K562 (cell line): ENCODE data around the gene NDC1. TPM values are rescaled to one million over a fixed set of nuclear protein-coding genes. Genes with fewer than 3 reads are reported as not detected.

Experiments
- ARID3A ChIP-seq: IDR thresholded peaks from 2 replicates; pipeline ENCODE4 v1.6.1; 2012; ENCODE audit warnings: low read depth, low read length, improper control_type of control experiment, borderline replicate concordance
- CHD4 ChIP-seq: fragments of 200-600 bp; sonication (generic); IDR thresholded peaks from 3 replicates; pipeline ENCODE4 v1.6.1; 2012; ENCODE audit warnings: low read depth, mild to moderate bottlenecking, mixed read lengths, low read length, inconsistent platforms; ENCODE audit not compliant: insufficient read depth, insufficient replicate concordance, poor library complexity, severe bottlenecking
- CREB3L1 ChIP-seq: fragments of 450-650 bp; IDR thresholded peaks from 2 replicates; pipeline ENCODE4 v1.6.1; 2014; ENCODE audit warnings: low read depth, mild to moderate bottlenecking, moderate library complexity, borderline replicate concordance
- CTBP1 ChIP-seq: fragments of 450-650 bp; IDR thresholded peaks from 2 replicates; pipeline ENCODE4 v1.6.1; 2016; ENCODE audit warnings: borderline replicate concordance
- E2F3 ChIP-seq: fragments of 250-450 bp; sonication (Bioruptor Pico); IDR thresholded peaks from 2 replicates; pipeline ENCODE4 v1.4.0; 2020; ENCODE audit warnings: mild to moderate bottlenecking
- EP400 ChIP-seq: fragments of 450-650 bp; IDR thresholded peaks from 2 replicates; pipeline ENCODE4 v1.6.1; 2017; ENCODE audit warnings: antibody characterized with exemption, mild to moderate bottlenecking, moderate library complexity
- IFI16 ChIP-seq: fragments of 250-450 bp; sonication (Bioruptor Pico); IDR thresholded peaks from 2 replicates; pipeline ENCODE4 v2.1.2; 2022; ENCODE audit warnings: mild to moderate bottlenecking, inconsistent platforms
- L3MBTL2 ChIP-seq: fragments of 450-650 bp; IDR thresholded peaks from 2 replicates; pipeline ENCODE4 v1.6.1; 2016; ENCODE audit warnings: mild to moderate bottlenecking, moderate library complexity
- MYC ChIP-seq, 2 experiments: fragments of 250-450 bp in 1 of 2; sonication (Bioruptor Pico) in 1 of 2; IDR thresholded peaks; 2 replicates each; pipeline versions ENCODE4 v1.5.1 to v1.6.1; 2012 to 2021; ENCODE audit warnings: low read depth in 2 of 2, borderline replicate concordance in 1 of 2, improper control_type of control experiment in 1 of 2, low read length in 1 of 2, mild to moderate bottlenecking in 1 of 2, moderate library complexity in 1 of 2
- NELFE ChIP-seq: IDR thresholded peaks from 2 replicates; pipeline ENCODE4 v1.6.1; 2011; ENCODE audit warnings: mild to moderate bottlenecking; ENCODE audit not compliant: insufficient read depth, insufficient read length
- NR3C1 ChIP-seq: sonication (generic); formaldehyde crosslinking; IDR thresholded peaks from 2 replicates; pipeline ENCODE4 v1.8.1; 2022; ENCODE audit warnings: missing genetic modification reagents
- RBBP5 ChIP-seq: fragments of 200-600 bp; sonication (generic); IDR thresholded peaks from 2 replicates; pipeline ENCODE4 v1.6.1; 2012; ENCODE audit warnings: borderline replicate concordance, mild to moderate bottlenecking, low read length, control low read depth, inconsistent platforms; ENCODE audit not compliant: insufficient read depth, poor library complexity, severe bottlenecking
- RBM14 ChIP-seq: fragments of 200-400 bp; formaldehyde crosslinking; IDR thresholded peaks from 2 replicates; pipeline ENCODE4 v1.6.1; 2018; ENCODE audit warnings: low read depth, mild to moderate bottlenecking, low read length, moderate library complexity, borderline replicate concordance; ENCODE audit not compliant: insufficient read depth
- TAL1 ChIP-seq: fragments of 450-650 bp; IDR thresholded peaks from 2 replicates; pipeline ENCODE4 v1.6.1; 2016; ENCODE audit warnings: mild to moderate bottlenecking
- TFAP4 ChIP-seq: sonication (generic); formaldehyde crosslinking; IDR thresholded peaks from 2 replicates; pipeline ENCODE4 v1.8.0; 2022; ENCODE audit warnings: missing genetic modification reagents, mild to moderate bottlenecking, moderate library complexity, borderline replicate concordance
- WHSC1 ChIP-seq: IDR thresholded peaks from one replicate; pipeline ENCODE4 v1.6.1; 2012; ENCODE audit warnings: low read length, control low read depth, inconsistent platforms
- ZBTB5 ChIP-seq: fragments of 450-650 bp; IDR thresholded peaks from 2 replicates; pipeline ENCODE4 v1.6.1; 2017; ENCODE audit warnings: antibody characterized with exemption
- ZNF232 ChIP-seq: sonication (generic); formaldehyde crosslinking; IDR thresholded peaks from 2 replicates; pipeline ENCODE4 v1.8.0; 2022; ENCODE audit warnings: mild to moderate bottlenecking, missing genetic modification reagents
- ZNF263 ChIP-seq: sonication (generic); formaldehyde crosslinking; IDR thresholded peaks from 2 replicates; pipeline ENCODE4 v1.8.0; 2022; ENCODE audit warnings: mild to moderate bottlenecking, missing genetic modification reagents, borderline replicate concordance
- ZNF384 ChIP-seq: IDR thresholded peaks from 2 replicates; pipeline ENCODE4 v1.6.1; 2012; ENCODE audit warnings: low read depth, low read length, improper control_type of control experiment
- polyA plus RNA-seq, 8 experiments: library from polyadenylated mRNA; depleted of rRNA in 4 of 8; stranded (reverse) in 5 of 8; unstranded in 3 of 8; fragments of >200 nt; fragmentation: Nextera tagmentation in 2 of 8; fragmentation: Illumina TruSeq in 1 of 8; extraction: Ambion mirVana in 2 of 8; extraction: Trizol in 1 of 8; gene quantifications; 2 replicates each; pipeline versions ENCODE4 v1.2.1 to v1.2.3, GENCODE V29; 2011 to 2014; ENCODE audit warnings: inconsistent platforms in 1 of 8, missing spikeins in 1 of 8
- total RNA-seq, 7 experiments: library from RNA; depleted of rRNA in 6 of 7; stranded (reverse); fragments of >200 nt in 6 of 7; fragmentation: Illumina TruSeq in 2 of 7; extraction: Trizol in 2 of 7; gene quantifications; 2 replicates each; pipeline versions ENCODE4 v1.2.1 to v1.2.3, GENCODE V29; 2011 to 2021; ENCODE audit warnings: low replicate concordance in 1 of 7
- TF ChIP-seq, protein P1 (sequence below): fragments of 450-650 bp; formaldehyde crosslinking; IDR thresholded peaks from 2 replicates; pipeline ENCODE4 v1.4.0; 2020; ENCODE audit warnings: mild to moderate bottlenecking, moderate library complexity

Gene NDC1
- total and polyA plus RNA-seq, 9 of the 15 experiments (the other 6 are each of a cell fraction or from before 2014, with no cell fraction given) = 26.9 to 102 (median 64.5) TPM

- TF ChIP-seq CREB3L1 (peak; percentile 85; the same call in 1 of the 2 replicates), ARID3A (peak; percentile 66; the same call in 1 of the 2 replicates), E2F3 (no peak), CTBP1 (0 out of 2 replicates have a peak, but pooled peaks have one; percentile 34), RBM14 (no peak), ZNF384 (0 out of 2 replicates have a peak, but pooled peaks have one; percentile 1), ZNF263 (CRISPR knock-in tag) (no peak), WHSC1 (no peak), NELFE (no peak), MYC (IDR thresholded peaks at IDR 0.05; ENCODE audit: low read depth, low read length) (no peak), MYC (CRISPR knock-in tag; IDR thresholded peaks at IDR 0.05; ENCODE audit: borderline replicate concordance, low read depth) (no peak), TFAP4 (CRISPR knock-in tag) (no peak), ZBTB5 (no peak), RBBP5 (no peak), TAL1 (no peak), ZNF232 (CRISPR knock-in tag) (no peak), NR3C1 (CRISPR knock-in tag) (no peak), IFI16 (CRISPR knock-in tag) (no peak), EP400 (no peak), CHD4 (no peak), L3MBTL2 (0 out of 2 replicates have a peak, but pooled peaks have one; percentile 9)
- TF ChIP-seq, protein P1, sequence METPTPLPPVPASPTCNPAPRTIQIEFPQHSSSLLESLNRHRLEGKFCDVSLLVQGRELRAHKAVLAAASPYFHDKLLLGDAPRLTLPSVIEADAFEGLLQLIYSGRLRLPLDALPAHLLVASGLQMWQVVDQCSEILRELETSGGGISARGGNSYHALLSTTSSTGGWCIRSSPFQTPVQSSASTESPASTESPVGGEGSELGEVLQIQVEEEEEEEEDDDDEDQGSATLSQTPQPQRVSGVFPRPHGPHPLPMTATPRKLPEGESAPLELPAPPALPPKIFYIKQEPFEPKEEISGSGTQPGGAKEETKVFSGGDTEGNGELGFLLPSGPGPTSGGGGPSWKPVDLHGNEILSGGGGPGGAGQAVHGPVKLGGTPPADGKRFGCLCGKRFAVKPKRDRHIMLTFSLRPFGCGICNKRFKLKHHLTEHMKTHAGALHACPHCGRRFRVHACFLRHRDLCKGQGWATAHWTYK (CRISPR knock-in tag) = no peak
Observed at GRCh38 chr1:53838654-53838974, 518 bp upstream of the NDC1 start (continued).
